Measurements from ENCODE around the gene ARHGAP26.

- TF ChIP-seq CTCF (IDR thresholded peaks at IDR 0.05) (no peak), POLR2A (IDR thresholded peaks at IDR 0.05) (no peak)
These were observed 505.6 kb downstream of the ARHGAP26 start for GRCh38 chr5:143275512-143276363.

Data from lower leg skin (tissue), 3 donors.